NT2/D1 (cell line): Measurements from ENCODE around the gene PGM1.

Source experiments
- SUZ12 ChIP-seq: IDR thresholded peaks from 2 replicates; pipeline ENCODE4 v1.6.1; 2011; ENCODE audit not compliant: insufficient read length, insufficient read depth; ENCODE audit errors: extremely low read depth
- YY1 ChIP-seq: IDR thresholded peaks from 2 replicates; pipeline ENCODE4 v1.6.1; 2011; ENCODE audit not compliant: insufficient read length, insufficient read depth
- ZNF274 ChIP-seq: IDR thresholded peaks from 2 replicates; pipeline ENCODE4 v1.6.1; 2011; ENCODE audit warnings: mild to moderate bottlenecking, low read depth, low read length

DNA sequence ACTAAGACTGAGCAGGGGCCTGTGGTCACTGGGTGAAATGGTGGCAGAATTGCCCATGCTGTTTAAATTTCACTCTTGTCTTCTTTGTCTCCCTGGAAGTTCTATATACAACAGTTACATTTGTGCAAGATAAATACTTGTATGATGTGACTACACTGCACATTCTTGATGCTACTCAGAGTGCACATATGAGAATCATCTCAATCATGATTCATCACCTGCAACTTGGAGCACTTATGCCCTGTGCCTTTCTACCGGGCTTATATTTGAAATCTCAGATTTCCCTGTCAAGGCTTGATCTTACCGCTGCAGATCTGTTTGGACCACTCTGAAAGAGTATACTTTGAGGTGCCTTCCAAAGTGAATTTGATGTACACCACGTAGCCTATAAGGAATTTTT, 10.6 kb downstream of the PGM1 start:
- TF ChIP-seq YY1 (no peak), ZNF274 (no peak), SUZ12 (no peak)
